GM19455 (cell line): Measurements from ENCODE around the gene MYH3.

Experiments
- ATAC-seq: cut with Tn5 transposase; IDR thresholded peaks from one replicate; pipeline ENCODE4 v1.9.1; 2021; ENCODE audit not compliant: unreplicated experiment

MYH3 gene

DNA sequence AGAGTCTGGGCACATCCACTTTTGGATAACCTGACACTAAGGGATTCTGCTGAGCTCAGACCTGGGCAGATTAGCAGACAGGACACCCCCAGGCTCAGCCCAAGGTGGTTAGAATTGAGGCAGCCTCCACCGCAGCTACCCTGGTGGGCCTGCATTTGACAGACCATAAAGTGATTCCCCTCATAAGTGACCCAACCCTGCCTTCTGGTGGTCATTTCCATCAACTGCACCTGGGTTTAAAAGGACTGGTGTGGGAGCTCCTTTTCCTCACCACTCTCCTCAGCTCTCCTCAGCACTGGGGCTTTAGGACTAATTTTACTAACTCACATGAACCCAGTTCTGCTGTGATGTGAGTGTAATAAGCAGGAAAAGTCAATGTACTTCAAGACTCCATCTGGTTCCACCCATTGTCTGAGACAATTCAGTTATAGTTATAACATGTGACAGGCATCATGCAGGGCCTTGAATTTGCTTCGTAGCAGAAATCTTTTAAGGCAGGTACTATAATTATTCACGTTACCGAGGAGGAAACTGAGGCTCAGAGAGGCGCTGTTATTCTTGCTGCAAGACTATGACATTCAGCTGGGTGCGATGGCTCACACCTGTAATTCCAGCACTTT is 42.5 kb downstream of the MYH3 start:
- ATAC-seq: no peak

- ATAC-seq: no peak
Observed at GRCh38 chr17:10613775-10614513, 43.2 kb downstream of the MYH3 start.

- no peak for ATAC-seq
Observed at GRCh38 chr17:10612957-10613744, 44.0 kb downstream of the MYH3 start.

DNA sequence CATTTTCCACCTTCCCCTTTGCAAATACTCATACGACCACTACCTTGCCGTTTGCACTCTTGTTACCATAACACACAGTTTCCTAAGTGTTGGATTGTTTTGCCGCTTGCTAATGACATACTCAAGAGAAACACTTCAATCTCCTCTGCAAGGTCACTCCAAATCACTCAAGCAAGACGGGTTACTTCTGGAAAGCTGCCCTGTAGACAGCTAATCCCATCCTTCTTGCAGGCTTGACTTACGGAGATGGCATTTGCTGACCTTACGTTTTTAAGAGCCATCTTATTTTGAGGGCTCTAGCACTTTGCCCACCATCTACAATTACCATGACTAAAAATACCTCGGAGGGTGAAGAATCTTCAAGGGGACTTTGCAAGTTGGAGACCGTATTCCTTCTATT is 46.2 kb downstream of the MYH3 start:
- no peak for ATAC-seq

DNA sequence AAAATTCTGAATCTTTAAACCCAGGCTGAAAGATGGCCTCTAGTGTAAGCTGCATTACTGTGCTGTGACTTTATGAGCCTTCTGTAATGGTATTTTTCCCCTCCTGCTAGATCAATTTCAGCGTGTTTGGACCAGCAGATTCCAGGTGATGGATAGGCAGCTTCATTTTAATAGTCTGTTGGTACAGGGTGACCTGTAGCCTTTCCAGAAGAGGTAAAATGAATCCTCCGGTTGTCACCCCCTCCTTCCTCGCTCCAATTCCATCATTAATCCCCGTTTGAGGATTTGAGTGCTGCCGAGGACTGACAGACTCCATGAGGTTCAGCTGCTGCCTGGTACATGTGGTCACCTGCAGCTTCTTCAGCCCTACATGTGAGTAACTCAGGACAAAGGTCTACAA is 48.9 kb downstream of the MYH3 start:
- ATAC-seq: no peak

GRCh38 chr17:10606110-10606509 is 51.0 kb downstream of the MYH3 start:
- ATAC-seq: no peak

DNA sequence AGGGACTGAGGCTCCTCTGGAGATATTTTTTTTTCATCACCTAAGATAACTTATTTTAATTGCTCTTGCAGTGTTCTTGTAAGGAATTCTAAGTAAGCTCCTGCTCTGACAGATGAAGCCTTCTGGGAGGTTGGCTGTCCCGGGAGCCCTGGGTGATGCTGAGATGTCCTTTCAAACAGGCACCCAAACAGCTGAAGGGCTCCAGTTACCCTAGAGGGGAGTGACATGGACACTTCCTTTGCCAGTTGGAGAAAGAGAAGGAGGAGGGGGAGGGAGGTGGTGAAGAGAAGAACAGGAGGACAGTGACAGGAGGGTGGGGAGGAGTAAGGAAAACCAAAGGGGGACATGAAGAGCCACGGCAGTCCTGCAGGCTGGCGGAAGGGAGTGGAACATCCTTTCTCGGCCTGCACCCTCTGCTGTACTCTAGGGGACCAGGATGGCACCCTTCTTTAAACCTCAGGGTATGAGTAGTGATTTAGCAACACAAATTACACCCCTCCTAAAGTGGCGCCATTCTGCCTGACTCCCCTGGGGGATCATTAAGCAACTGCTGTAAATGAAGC is 51.8 kb downstream of the MYH3 start:
- ATAC-seq: no peak

DNA sequence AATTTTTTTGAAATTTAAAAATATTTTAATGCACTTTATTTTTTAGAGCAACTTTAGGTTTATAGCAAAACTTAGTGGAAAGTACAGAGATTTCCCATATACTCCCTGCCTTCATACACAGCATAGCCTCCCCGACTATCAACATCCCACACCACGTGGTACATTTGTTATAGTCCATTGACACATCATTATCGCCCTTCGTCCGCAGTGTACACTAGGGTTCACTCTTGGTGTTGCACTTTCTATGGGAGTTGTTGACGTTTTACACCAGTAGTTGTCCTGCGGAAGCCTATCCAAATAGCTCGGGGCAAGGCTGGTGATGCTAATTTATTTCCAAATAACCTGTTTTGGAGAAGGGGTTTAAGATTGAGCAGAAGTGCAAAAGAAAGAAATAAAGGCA is 52.6 kb downstream of the MYH3 start:
- no peak for ATAC-seq

GRCh38 chr17:10603931-10604330 is 53.2 kb downstream of the MYH3 start:
- no peak for ATAC-seq

DNA sequence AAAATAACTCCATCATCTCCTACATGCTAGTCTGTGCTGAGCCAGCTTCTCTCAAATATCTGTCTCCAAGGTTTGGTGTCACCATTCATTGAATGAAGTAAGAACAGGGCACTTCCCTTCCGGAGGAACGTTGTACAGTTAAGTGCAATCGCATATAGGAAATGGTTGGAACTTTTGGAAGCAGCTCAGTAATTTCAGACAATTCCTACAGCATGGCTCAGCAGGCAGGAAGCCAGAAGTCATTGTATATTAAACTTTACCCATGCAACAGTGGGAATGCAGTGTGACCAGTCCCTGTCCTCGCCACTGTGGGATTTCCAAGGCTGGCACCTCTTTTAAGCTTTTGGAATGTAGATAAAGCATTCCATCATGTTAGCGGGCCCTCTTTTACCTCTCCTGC is 56.5 kb downstream of the MYH3 start:
- ATAC-seq: no peak

DNA sequence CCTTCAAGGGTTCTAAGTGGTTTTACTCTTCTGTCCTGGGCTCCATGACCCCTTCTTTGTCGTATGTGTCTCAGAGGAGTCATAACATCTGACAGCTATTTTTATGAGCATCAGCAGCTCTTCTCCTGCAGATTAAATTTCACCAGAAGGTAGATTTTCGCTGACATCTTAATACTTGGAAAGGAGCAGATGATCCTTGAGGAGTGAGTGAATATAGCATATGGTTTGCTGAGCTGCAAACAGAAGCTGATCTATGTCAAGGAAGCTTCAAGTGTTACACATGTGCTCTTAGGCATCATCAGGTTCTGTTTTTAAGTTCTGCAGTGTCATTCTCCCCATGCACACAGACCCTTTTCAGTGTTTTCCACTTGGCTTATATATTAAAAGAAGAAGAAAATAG is 58.5 kb downstream of the MYH3 start:
- no peak for ATAC-seq

DNA sequence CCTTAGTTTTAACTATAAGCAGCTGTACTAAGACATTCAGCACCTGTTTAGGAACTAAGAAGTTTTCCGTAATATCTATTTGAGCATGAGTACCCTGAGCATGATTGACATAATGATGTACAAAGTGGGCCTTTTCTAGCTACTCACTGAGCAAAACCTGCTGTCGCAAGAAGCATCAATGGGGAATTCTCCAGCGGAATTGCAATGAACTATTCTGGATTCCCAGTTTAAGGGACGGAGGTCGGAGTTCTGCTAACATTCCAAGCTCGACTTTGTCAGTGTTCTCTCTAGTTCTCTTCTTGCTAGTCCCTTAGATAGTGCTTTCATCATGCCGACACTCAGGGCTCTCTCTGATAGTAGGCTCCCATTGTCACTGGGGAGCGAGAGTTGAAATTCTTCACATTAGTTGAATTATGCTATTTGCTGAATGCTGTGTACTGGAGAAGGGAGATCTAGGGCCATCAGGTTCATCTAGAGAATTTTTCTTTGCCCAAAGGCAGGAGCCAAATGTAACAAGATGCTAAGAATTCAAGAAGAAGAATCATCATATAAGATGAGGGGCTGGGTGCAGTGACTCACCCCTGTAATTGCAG is 67.5 kb downstream of the MYH3 start:
- ATAC-seq: no peak

- ATAC-seq: no peak
Observed at GRCh38 chr17:10585529-10585928, 71.6 kb downstream of the MYH3 start.

DNA sequence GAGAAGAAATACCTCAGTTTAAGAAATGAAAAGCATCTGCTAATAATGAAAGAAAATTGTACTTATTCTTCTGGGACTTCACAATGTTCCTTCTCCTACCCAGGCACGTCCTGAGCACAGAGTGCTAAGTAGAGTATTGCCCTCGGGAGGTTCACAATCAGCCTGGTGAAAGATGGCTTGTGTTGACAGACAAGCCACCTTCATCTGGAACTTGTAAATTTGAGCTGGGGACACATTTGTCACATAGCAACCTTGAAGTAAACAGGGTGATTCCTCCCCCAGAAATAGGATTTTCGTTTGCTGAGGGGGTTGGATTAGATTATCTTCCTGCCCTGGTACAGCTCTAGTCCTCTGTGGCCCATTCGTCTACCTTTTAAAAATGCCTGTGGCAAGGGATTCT is 73.3 kb downstream of the MYH3 start:
- ATAC-seq: no peak

GRCh38 chr17:10579270-10579669 is 77.8 kb downstream of the MYH3 start:
- ATAC-seq: no peak
